Uterus (tissue), 4 donors: ENCODE measurements around the gene ALOX12. TPM values are rescaled to one million over a fixed set of nuclear protein-coding genes. Genes with fewer than 3 reads are reported as not detected.
"Not testable (repeated sequence)": the region's sequence is repeated elsewhere in the genome, so short reads cannot be mapped to it uniquely, and the experiment has no call there.

Experiments used
- DNase-seq, 2 donors: peaks; one replicate each; pipeline ENCODE4 v3.0.0-alpha.2; 2019 to 2020
- H3K27ac ChIP-seq, 2 donors: fragments of 200-600 bp; sonication (generic); 1 replicate in 1 of 2; 2 replicates in 1 of 2; pipeline ENCODE4 v1.5.1; 2016 to 2018
- H3K27me3 ChIP-seq, 2 donors: fragments of 200-600 bp; sonication (generic); one replicate each; pipeline ENCODE4 v1.5.1; 2018 to 2019; ENCODE audit warnings: control low read depth in 1 of 2
- H3K36me3 ChIP-seq, 2 donors: fragments of 200-600 bp; sonication (generic); one replicate each; pipeline ENCODE4 v1.5.1; 2019; ENCODE audit warnings: control low read depth in 1 of 2
- H3K4me1 ChIP-seq, 2 donors: fragments of 200-600 bp; sonication (generic); one replicate each; pipeline ENCODE4 v1.5.1; 2018 to 2019; ENCODE audit warnings: control low read depth in 1 of 2
- H3K4me3 ChIP-seq, 2 donors: fragments of 200-600 bp; sonication (generic); 1 replicate in 1 of 2; 2 replicates in 1 of 2; pipeline ENCODE4 v1.5.1; 2018 to 2019; ENCODE audit warnings: mild to moderate bottlenecking in 1 of 2
- H3K9me3 ChIP-seq, 2 donors: fragments of 200-600 bp; sonication (generic); one replicate each; pipeline ENCODE4 v1.5.1; 2019; ENCODE audit warnings: control low read depth in 1 of 2
- POLR2A ChIP-seq, 2 donors: fragments of 450-650 bp; IDR thresholded peaks; one replicate each; pipeline ENCODE4 v1.6.1; 2016; ENCODE audit warnings: antibody characterized with exemption in 2 of 2, mild to moderate bottlenecking in 1 of 2, moderate library complexity in 1 of 2
- intact Hi-C: fragments of 100-400 bp; cut with DNase I; formaldehyde crosslinking; loops from one replicate; pipeline ENCODE4 v1.15.1; 2023; ENCODE audit warnings: low total_unique reads
- total RNA-seq, 4 donors: library from RNA; depleted of rRNA in 3 of 4; stranded (reverse); fragments of >200 nt in 3 of 4; gene quantifications; one replicate each; pipeline versions ENCODE4 v1.1.0 to v1.2.4, GENCODE V29; 2014 to 2023
- TF ChIP-seq, protein P1 (sequence below), 4 experiments: fragments of 200-600 bp in 2 of 4; fragments of 450-650 bp in 2 of 4; sonication (generic) in 2 of 4; IDR thresholded peaks; one replicate each; pipeline ENCODE4 v1.5.1; 2016 to 2019; ENCODE audit warnings: antibody characterized with exemption in 4 of 4, mild to moderate bottlenecking in 2 of 4, moderate library complexity in 1 of 4
- donor health status: DM: yes; HTN: yes; CAD: no.

Gene ALOX12
- total RNA-seq, 4 donors from 2014 or later = 0.14 to 0.34 TPM; not detected in 2

DNA sequence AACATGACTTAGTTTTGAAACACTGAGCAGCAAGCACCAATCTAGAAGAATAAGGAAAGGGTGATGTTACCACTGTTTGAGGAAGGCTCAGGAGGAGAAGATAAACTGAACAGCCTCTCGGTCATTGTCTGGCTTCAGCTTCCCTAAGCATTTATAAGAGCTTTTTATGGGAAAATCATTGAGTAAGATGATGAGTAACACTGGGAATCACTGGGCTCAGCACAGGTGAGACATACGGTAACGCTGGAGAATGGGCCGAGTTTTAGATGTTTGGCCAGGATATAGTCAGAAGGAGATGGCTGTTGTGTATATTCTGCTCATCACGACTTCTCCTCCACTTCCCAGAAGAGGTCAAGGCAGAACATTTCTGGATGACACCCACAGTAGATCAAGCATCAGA, 42.2 kb upstream of the ALOX12 start:
- Histone ChIP-seq H3K27ac (no peak overlapping the region), H3K27me3 (no peaks in the 10 kb centered on the region), H3K4me3 (no peak overlapping the region), H3K4me1 (no peaks in the 10 kb centered on the region), H3K36me3 (no peaks in the 10 kb centered on the region), H3K9me3 (no peaks in the 10 kb centered on the region)
- no peak for DNase-seq
- intact Hi-C loops = no loop called here
- TF ChIP-seq, protein P1, sequence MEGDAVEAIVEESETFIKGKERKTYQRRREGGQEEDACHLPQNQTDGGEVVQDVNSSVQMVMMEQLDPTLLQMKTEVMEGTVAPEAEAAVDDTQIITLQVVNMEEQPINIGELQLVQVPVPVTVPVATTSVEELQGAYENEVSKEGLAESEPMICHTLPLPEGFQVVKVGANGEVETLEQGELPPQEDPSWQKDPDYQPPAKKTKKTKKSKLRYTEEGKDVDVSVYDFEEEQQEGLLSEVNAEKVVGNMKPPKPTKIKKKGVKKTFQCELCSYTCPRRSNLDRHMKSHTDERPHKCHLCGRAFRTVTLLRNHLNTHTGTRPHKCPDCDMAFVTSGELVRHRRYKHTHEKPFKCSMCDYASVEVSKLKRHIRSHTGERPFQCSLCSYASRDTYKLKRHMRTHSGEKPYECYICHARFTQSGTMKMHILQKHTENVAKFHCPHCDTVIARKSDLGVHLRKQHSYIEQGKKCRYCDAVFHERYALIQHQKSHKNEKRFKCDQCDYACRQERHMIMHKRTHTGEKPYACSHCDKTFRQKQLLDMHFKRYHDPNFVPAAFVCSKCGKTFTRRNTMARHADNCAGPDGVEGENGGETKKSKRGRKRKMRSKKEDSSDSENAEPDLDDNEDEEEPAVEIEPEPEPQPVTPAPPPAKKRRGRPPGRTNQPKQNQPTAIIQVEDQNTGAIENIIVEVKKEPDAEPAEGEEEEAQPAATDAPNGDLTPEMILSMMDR (IDR thresholded peaks at IDR 0.05) = no peak
- no peak for TF ChIP-seq POLR2A (IDR thresholded peaks at IDR 0.05)

DNA sequence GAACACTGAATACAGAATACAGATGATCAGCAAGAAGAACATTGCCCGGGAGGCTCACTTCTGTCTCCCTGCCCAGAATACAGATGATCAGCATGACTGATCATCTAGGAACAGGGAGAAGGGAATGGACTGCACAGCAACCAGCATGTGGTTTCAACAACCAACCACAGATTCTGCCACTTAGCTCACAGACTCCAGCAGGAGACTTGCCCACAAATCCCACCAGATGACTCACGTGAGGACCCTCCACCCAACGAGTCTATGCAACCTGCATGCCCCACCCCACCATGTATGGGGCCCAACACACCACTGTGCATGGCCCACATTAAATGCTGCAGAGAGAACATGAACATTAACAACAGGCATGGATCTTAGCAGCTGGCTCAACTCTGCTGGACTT, 36.1 kb upstream of the ALOX12 start:
- Histone ChIP-seq H3K27ac (no peak overlapping the region), H3K36me3 (no peaks in the 10 kb centered on the region), H3K4me1 (no peaks in the 10 kb centered on the region), H3K27me3 (no peaks in the 10 kb centered on the region), H3K9me3 (peaks cover 0 to 6% of the 10 kb centered on the region in 2 donors), H3K4me3 (no peak overlapping the region)
- intact Hi-C loops = no loop called here
- TF ChIP-seq, protein P1 (IDR thresholded peaks at IDR 0.05) = no peak
- no peak for TF ChIP-seq POLR2A (IDR thresholded peaks at IDR 0.05)
- no peak for DNase-seq

DNA sequence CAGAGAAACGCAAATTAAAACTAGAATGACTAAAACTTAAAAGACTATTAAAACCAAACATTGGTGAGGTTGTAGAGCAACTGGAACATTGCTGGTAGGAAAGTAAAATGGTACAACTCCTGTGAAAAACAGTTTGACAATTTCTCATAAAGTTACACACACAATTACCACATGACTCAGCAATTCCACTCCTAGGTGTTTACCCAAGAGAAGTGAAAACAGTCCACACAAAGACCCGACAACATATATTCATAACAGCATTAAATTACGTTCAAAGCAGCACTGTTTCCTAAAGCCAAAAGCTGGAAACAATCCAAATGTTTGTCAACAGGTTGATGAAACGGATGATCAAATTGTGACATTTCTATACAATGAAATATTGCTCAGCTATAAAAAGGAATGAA, 26.5 kb upstream of the ALOX12 start:
- intact Hi-C loops = no loop called here
- no peaks in the 10 kb centered on the region for H3K27me3 ChIP-seq
- H3K9me3 ChIP-seq = peaks cover 0 to 2% of the 10 kb centered on the region in 2 donors
- DNase-seq = no peak
- H3K27ac ChIP-seq = no peak overlapping the region
- H3K4me1 ChIP-seq = no peaks in the 10 kb centered on the region
- H3K36me3 ChIP-seq = no peaks in the 10 kb centered on the region
- no peak overlapping the region for H3K4me3 ChIP-seq
- TF ChIP-seq, protein P1 (IDR thresholded peaks at IDR 0.05) = no peak
- TF ChIP-seq POLR2A (IDR thresholded peaks at IDR 0.05) = no peak

DNA sequence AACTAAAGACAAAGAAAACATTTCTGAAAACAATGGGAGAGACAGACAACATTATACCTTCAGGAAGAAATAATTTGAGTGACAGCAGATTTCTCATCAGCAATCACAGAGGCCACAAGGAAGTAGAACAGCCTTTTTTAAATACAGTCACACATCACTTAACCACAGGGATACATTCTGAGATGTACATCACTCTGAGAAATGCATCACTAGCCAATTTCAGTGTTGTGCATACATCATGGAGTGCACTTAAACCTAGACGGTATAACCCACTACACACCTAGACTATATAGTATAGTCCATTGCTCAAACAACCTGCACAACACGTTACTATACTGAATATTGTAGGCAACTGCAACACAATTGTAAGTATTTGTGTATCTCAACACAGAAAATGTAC, 24.9 kb upstream of the ALOX12 start:
- no peaks in the 10 kb centered on the region for H3K36me3 ChIP-seq
- no peak for TF ChIP-seq POLR2A (IDR thresholded peaks at IDR 0.05)
- TF ChIP-seq, protein P1 (IDR thresholded peaks at IDR 0.05) = no peak
- H3K27ac ChIP-seq = no peak overlapping the region
- no peaks in the 10 kb centered on the region for H3K9me3 ChIP-seq
- no peak overlapping the region for H3K4me3 ChIP-seq
- H3K27me3 ChIP-seq = no peaks in the 10 kb centered on the region
- no peaks in the 10 kb centered on the region for H3K4me1 ChIP-seq
- intact Hi-C loops = no loop called here
- no peak for DNase-seq

DNA sequence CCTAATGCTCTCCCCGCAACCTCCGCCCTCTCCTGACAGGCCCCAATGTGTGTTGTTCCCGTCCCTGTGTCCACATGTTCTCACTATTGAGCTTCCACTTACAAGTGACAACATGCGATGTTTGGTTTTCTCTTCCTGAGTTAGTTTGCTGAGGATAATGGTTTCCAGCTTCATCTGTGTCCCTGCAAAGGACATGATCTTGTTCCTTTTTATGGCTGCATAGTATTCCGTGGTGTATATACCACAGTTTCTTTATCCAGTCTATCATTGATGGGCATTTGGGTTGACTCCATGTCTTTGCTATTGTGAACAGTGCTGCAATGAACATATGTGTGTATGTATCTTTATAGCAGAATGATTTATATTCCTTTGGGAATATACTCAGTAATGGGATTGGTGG, 16.4 kb upstream of the ALOX12 start:
- DNase-seq, H3K27me3 ChIP-seq, H3K27ac ChIP-seq, H3K9me3 ChIP-seq, H3K4me1 ChIP-seq, H3K4me3 ChIP-seq, H3K36me3 ChIP-seq, intact Hi-C loops: not testable (repeated sequence)

DNA sequence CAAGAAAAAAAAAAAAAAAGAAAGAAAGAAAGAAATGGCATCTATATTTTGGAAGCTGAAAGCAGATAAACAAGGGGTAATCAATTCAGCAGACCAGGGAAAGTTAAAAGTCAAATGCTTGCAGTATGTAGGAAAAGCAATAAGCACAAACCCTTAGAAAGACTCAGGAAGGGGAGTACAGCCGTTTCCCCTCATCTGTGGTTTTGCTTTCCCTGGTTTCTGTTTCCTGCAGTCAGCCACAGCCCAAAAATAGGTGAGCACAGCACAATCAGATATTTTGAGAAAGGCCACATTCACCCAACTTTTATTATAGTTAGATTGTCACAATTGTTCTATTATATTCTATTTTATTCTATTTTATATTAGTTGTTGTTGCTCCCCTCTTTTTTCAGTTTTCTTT, 14.4 kb upstream of the ALOX12 start:
- Histone ChIP-seq H3K27me3 (no peaks in the 10 kb centered on the region), H3K9me3 (no peaks in the 10 kb centered on the region), H3K4me1 (no peaks in the 10 kb centered on the region), H3K27ac (no peak overlapping the region), H3K4me3 (no peak overlapping the region), H3K36me3 (no peaks in the 10 kb centered on the region)
- no peak for DNase-seq
- TF ChIP-seq, protein P1 (IDR thresholded peaks at IDR 0.05) = no peak
- TF ChIP-seq POLR2A (IDR thresholded peaks at IDR 0.05) = no peak
- intact Hi-C loops = no loop called here
